Body of pancreas (tissue), 4 donors: ENCODE measurements around the gene S100A9. TPM values are rescaled to one million over a fixed set of nuclear protein-coding genes. Genes with fewer than 3 reads are reported as not detected.

Experiments used
- ATAC-seq: fragments of 150-250 bp; one replicate; pipeline ENCODE4 v1.9.1; 2016
- DNase-seq, 4 donors: peaks; one replicate each; pipeline ENCODE4 v3.0.0-alpha.2; 2019
- H3K27ac ChIP-seq, 4 donors: fragments of 200-600 bp; sonication (generic); 1 replicate in 3 of 4; 2 replicates in 1 of 4; pipeline versions ENCODE4 v1.5.1 to v1.6.1; 2016 to 2019; ENCODE audit warnings: mild to moderate bottlenecking in 1 of 4, mixed read lengths in 1 of 4, moderate library complexity in 1 of 4
- H3K27me3 ChIP-seq, 2 donors: fragments of 200-600 bp; sonication (generic); one replicate each; pipeline ENCODE4 v1.6.0; 2016; ENCODE audit warnings: mild to moderate bottlenecking in 1 of 2
- H3K36me3 ChIP-seq, 2 donors: fragments of 200-600 bp; sonication (generic); replicated peaks in 1 of 2; 2 replicates each; pipeline ENCODE4 v1.5.1; 2016; ENCODE audit warnings: low read depth in 2 of 2; ENCODE audit not compliant: insufficient read depth in 1 of 2
- H3K4me1 ChIP-seq: fragments of 200-600 bp; sonication (generic); one replicate; pipeline ENCODE4 v1.6.0; 2016
- H3K4me3 ChIP-seq, 2 donors: fragments of 200-600 bp; sonication (generic); 1 replicate in 1 of 2; 2 replicates in 1 of 2; pipeline ENCODE4 v1.5.1; 2016 to 2019
- H3K9me3 ChIP-seq, 3 donors: fragments of 200-600 bp; sonication (generic); 1 replicate in 2 of 3; 2 replicates in 1 of 3; pipeline ENCODE4 v1.5.1; 2016
- CTCF ChIP-seq, 7 experiments: fragments of 450-650 bp in 4 of 7; fragments of 200-600 bp in 3 of 7; sonication (generic) in 3 of 7; IDR thresholded peaks; one replicate each; pipeline ENCODE4 v1.5.1; 2016 to 2019; ENCODE audit warnings: antibody characterized with exemption in 7 of 7
- POLR2A ChIP-seq, 3 donors: fragments of 450-650 bp; IDR thresholded peaks; one replicate each; pipeline ENCODE4 v1.6.1; 2016; ENCODE audit warnings: antibody characterized with exemption in 3 of 3, mild to moderate bottlenecking in 2 of 3
- WGBS, 2 donors: methylation state at CpG; one replicate each; pipeline ENCODE4 v1.1.5; 2017; 5-methylcytosine and 5-hydroxymethylcytosine counted together
- intact Hi-C: fragments of 100-400 bp; cut with DNase I; formaldehyde crosslinking; loops from one replicate; pipeline ENCODE4 v1.15.1; 2023
- total RNA-seq, 2 donors: library from RNA; depleted of rRNA; stranded (reverse); fragments of >200 nt; gene quantifications; one replicate each; pipeline ENCODE4 v1.1.0, GENCODE V29; 2016

The S100A9 gene
- total RNA-seq, 2 donors from 2014 or later: 19.5 to 43.2 TPM

- Histone ChIP-seq H3K36me3 (no peaks in the 10 kb centered on the region), H3K9me3 (no peaks in the 10 kb centered on the region), H3K4me3 (no peak overlapping the region), H3K27me3 (no peaks in the 10 kb centered on the region), H3K27ac (peak overlapping the region in 1 of 4 donors; percentile 13), H3K4me1 (no peaks in the 10 kb centered on the region)
- no peak for TF ChIP-seq POLR2A (IDR thresholded peaks at IDR 0.05)
- no peak for TF ChIP-seq CTCF (IDR thresholded peaks at IDR 0.05)
- intact Hi-C loops: no loop called here
- DNase-seq: peak in 2 of 4 donors; percentile 13 to 69
- ATAC-seq: no peak
- 62 to 76% methylated on average over 5 of the region's 5 CpGs for WGBS, 2 donors
Observed at GRCh38 chr1:153386500-153386901, 28.8 kb downstream of the S100A9 start.

GRCh38 chr1:153387001-153387400 lies 29.3 kb downstream of the S100A9 start:
- H3K36me3 ChIP-seq: no peaks in the 10 kb centered on the region
- no peaks in the 10 kb centered on the region for H3K4me1 ChIP-seq
- H3K27ac ChIP-seq: peak overlapping the region in 1 of 4 donors; percentile 13
- no peaks in the 10 kb centered on the region for H3K9me3 ChIP-seq
- ATAC-seq (no peak), DNase-seq (no peak)
- no peaks in the 10 kb centered on the region for H3K27me3 ChIP-seq
- 70 to 77% methylated on average over 4 of the region's 4 CpGs for WGBS, 2 donors
- TF ChIP-seq CTCF (IDR thresholded peaks at IDR 0.05) (no peak), POLR2A (IDR thresholded peaks at IDR 0.05) (no peak)
- no peak overlapping the region for H3K4me3 ChIP-seq
- intact Hi-C loops: no loop called here

DNA sequence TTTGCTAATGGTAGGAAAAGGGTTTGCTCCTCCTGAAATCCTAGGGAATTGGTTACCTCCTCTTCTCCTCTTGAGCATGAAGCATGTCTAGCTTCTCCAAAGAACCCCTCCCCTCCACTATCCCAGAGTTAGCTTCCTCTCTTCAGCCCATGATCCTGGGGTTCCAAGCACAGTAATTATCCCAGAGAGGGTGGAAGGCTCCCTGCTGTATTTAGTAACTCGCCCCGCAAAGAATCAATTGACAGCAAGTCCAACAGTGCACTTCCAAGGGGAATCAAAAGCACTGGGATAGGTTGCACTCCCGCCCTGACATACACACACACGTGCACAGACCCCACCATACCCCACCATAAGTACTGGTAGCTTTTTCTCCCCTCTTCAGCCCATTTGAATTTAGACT lies 30.1 kb downstream of the S100A9 start:
- H3K27me3 ChIP-seq: no peaks in the 10 kb centered on the region
- no peaks in the 10 kb centered on the region for H3K4me1 ChIP-seq
- no peak overlapping the region for H3K4me3 ChIP-seq
- ATAC-seq (no peak), DNase-seq (no peak)
- intact Hi-C loops: no loop called here
- H3K9me3 ChIP-seq: no peaks in the 10 kb centered on the region
- H3K27ac ChIP-seq: no peak overlapping the region
- no peak for TF ChIP-seq CTCF (IDR thresholded peaks at IDR 0.05)
- TF ChIP-seq POLR2A (IDR thresholded peaks at IDR 0.05): no peak
- WGBS, 2 donors: 56 to 77% methylated on average over 4 of the region's 4 CpGs
- H3K36me3 ChIP-seq: no peaks in the 10 kb centered on the region

DNA sequence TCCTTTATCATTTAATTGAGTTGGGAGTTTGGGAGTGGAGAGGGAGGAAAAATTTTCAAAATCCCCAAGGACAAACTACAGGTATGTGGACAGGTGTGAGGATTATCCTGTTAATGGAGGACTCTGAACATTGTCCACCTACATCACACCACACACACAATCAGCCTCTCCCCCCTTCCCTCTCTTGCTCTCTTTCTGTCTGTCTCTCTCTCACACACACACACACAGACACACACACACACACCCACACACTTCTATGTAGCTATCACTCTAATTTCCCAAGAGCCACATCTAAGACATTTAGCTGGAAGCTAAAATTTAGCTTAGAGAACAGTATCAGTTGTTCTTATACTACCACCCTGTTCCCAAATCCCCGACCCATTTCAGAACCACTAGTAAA lies 31.7 kb downstream of the S100A9 start:
- no peak for ATAC-seq
- no peaks in the 10 kb centered on the region for H3K27me3 ChIP-seq

More for the DNA sequence above, 31.7 kb downstream of the S100A9 start:
- Histone ChIP-seq H3K36me3 (no peaks in the 10 kb centered on the region), H3K9me3 (no peaks in the 10 kb centered on the region), H3K4me1 (no peaks in the 10 kb centered on the region), H3K27ac (no peak overlapping the region), H3K4me3 (no peak overlapping the region)
- TF ChIP-seq CTCF (IDR thresholded peaks at IDR 0.05): no peak
- no peak for DNase-seq
- intact Hi-C loops: no loop called here
- WGBS, 2 donors: 55 to 70% methylated on average over 1 of the region's 1 CpG
